Frontal cortex (tissue), 4 donors: ENCODE results near the gene LRFN2. TPM values are rescaled to one million over a fixed set of nuclear protein-coding genes. Genes with fewer than 3 reads are reported as not detected.

Experiments
- DNase-seq, 2 donors: peaks; one replicate each; pipeline ENCODE4 v3.0.0; 2012; ENCODE audit warnings: low spot score in 2 of 2
- FAIRE-seq: peaks from 2 replicates; lab custom pipeline; 2012; peaks lifted over from hg19 to GRCh38; lab: Jason Lieb, UNC
- total RNA-seq: library from RNA; depleted of rRNA; stranded (reverse); fragments of >200 nt; gene quantifications from one replicate; pipeline ENCODE4 v1.2.3, GENCODE V29; 2014
- donor health status: control.
- donor health status: control.
- donor health status: control.

Gene LRFN2
- total RNA-seq, 1 donor from 2014 or later: 24.1 TPM

DNA sequence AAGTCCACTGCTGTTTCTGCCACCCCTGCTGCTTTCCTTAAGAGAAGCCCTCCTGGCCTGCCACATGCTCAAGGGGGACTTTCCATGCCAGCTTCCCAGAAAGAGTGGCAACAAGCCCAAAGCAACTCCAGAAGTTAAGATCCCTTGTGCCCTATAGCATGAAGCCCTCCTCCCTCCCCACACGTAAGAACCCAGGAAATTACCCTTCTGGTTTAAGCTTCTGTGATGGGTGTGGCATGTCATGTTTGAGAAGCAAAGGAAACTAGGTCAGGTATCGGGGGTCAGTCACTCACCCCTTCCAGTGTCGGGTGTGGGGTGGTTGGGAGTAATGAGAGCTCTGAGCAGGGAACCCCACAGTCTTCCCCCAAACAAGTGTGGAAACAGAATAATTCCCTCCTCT lies 196.1 kb downstream of the LRFN2 start:
- FAIRE-seq: no peak

DNA sequence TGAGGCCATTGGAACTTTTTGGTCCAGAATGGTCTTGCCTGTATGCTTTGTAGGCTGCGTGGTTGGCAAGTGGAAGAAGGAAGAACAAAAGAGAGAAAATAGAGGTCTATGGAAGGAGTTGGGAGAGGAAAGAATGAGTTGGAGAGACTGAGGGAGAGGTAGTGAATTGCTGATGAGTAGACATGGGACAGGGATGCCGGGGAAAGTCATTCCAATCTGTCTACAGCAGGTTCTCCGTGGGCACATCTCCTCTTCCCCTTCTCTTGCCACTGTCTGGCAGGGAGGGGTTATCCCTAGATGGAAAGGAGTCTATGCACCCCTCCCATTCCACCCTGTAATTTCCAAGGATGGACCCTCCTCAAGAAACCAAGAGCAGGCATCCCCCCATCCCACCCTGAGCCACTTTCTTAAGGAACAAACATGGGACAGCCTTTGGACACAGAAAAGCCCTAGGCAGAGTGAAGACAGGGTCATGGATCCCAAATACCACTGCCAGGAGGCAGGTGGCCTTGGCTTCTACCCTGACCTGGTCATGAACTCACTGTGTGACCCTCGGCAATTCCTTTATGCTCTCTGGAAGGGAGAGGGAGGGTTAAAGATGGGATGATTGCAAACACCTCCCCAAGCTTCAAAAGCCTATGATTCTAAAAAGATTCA lies 196.9 kb downstream of the LRFN2 start:
- DNase-seq: no peak
- no peak for FAIRE-seq

More for the DNA sequence above, 196.1 kb downstream of the LRFN2 start:
- no peak for DNase-seq

- FAIRE-seq: no peak
- no peak for DNase-seq
Observed at GRCh38 chr6:40389254-40389653, 197.9 kb downstream of the LRFN2 start.

- DNase-seq (no peak), FAIRE-seq (no peak)
Observed at GRCh38 chr6:40387871-40388264, 199.3 kb downstream of the LRFN2 start.

GRCh38 chr6:40387127-40387870 lies 199.9 kb downstream of the LRFN2 start:
- DNase-seq: no peak
- FAIRE-seq: no peak

DNA sequence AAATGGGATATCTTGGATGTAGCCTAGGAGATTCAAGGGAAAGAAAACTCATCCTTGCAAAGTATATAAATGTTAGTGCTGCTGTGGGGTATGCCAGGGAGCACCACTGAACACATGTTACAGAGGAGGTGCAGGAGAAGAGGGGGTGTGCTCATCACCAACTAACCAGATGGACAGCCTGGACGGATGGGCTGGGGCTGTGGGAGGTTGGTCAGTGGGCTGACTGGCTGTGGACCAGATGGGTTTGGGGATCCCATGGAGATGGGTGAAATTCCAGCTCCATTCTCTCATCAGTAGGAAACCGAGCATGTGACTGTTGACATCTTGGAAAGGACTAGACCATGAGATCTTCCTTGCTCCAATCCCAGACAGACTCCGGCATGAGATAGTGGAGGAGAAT lies 201.0 kb downstream of the LRFN2 start:
- DNase-seq: no peak
- FAIRE-seq: no peak

DNA sequence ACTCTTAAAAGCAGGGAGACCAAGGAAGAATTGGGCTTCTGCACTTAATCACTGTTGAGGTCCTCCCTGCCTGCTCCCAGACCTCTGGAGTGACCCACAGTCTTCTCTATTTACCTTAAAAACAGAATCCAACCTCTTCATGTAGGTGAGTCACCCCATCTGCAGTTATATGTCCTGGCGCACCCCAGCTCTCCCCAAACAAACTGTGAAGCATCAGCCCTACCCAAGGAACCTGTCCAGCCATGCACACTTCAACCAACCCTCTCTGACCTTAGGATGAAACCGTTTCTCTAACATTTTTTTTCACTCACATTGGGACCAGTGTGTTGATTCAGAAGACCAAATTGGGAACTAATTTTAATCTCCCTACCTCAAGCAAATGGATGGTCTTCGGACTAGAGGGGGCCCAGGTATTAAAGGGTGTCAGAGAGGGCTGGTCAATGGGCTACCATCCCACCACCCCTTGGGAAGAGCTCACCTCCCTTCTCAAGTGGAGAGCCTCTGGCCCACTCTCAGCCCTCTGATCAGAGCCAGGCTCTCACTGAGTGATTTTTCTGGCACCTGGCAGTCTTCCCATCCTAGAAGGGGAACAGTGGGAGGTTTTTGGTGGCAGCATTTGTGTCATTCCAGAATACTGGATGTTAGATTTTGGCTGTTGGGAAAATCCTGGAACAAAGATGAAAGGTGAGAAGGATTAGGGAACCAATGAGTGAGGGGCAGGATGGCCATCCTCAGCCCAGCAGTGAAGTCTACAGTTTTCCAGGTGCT lies 203.6 kb downstream of the LRFN2 start:
- FAIRE-seq (no peak), DNase-seq (no peak)

DNA sequence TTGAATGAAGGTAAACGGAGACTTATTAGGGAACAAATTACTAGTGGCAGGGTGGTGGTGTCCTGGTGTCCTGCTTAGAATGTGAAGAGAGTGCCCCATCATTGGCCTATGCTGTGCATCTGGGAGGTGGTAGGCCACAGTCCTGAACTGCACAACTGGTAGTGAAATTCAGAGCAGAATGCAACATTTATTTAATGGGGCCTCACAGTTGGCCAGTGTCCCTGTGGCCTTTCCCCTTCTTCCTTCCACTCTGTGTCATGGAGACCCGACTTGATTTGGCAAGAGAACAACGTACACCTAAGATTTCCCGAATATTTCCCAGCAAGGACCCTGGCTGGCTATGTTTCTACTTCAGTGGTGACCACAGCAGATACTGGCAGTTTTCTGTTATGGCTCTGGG lies 206.9 kb downstream of the LRFN2 start:
- DNase-seq (no peak), FAIRE-seq (no peak)

GRCh38 chr6:40379811-40380210 lies 207.4 kb downstream of the LRFN2 start:
- no peak for FAIRE-seq
- DNase-seq: no peak

GRCh38 chr6:40378725-40379074 lies 208.5 kb downstream of the LRFN2 start:
- FAIRE-seq (no peak), DNase-seq (no peak)

DNA sequence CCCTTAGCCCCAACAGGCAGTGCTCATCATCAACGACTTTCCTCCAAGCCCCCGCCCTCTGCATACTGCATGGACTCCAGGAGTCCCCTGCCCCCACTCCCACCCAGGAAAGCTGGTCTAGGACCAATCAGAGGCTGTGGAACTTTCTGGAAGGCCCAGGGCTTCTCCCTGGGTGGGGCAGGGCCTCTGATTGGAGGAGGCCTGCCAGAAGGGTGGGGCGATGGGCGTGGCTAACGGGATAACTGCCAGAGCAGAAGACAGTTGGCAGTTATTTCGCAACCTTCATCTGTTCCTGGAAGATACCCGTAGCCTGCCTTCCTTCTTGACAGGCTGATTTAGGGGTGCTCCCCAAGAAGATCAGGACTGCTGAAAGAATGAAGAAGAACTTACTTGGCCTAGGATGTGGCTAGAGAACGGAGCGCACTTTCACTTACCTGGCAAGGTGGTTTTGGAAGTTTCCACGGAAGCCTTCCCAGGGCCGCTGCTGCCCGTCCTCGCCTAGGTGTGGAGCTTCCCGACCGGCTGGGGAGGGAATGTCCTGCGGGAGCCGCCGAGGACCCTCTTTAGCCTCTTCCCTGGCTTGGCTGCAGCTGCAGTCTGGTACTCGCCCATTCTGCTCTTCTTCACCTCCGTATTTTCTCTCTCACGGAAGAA lies 209.0 kb downstream of the LRFN2 start:
- DNase-seq (no peak), FAIRE-seq (no peak)

DNA sequence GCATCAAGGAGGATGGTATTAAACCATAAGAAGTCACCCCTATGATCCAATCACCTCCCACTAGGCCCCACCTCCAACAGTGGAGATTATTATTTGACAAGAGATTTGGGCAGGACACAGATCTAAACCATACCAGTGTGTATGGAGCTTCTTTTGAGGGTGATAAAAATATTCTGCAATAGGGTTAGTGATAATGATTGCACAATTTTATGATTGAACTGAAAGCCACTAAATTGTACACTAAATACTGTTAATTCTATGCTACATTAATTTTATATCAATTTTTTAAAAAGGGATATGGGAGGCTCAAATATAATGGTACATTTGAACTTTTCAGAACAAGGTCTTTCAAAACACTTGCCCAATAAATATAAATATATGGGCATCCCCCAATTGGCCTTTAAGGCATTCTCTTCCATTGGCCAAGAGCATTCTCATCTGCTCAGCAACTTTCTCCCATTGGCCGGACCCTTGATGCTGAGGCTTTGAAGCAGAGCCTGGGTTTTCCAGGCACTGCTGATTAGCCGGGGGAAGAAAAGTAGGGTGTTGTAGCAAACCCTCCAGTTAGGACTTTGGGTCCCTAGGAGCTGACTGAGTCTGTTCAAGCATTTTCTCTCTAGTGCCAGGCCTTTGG lies 209.9 kb downstream of the LRFN2 start:
- FAIRE-seq (no peak), DNase-seq (no peak)

DNA sequence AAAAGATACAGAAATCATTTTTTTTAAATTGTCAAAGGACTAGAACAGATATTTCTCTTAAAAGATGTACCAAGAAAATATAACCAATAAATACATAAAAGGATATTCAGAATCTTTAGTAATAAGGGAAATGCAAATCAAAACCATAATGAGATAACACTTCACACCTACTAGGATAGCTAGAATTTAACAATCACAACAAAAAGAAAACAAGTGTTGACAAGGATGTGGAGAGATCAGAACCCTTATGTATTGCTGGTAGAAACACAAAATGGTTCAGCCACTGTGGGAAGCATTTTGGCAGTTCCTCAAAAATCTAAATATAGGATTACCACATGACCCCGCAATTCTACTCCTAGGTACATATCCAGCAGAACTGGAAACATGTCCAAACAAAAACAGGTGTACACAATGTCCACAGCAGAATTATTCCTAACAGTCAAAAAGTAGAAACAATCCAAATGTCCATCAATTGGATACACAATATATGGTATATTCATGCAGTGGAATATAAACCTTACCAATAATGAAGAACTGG lies 211.0 kb downstream of the LRFN2 start:
- FAIRE-seq (no peak), DNase-seq (no peak)

GRCh38 chr6:40373267-40373666 lies 213.9 kb downstream of the LRFN2 start:
- FAIRE-seq (no peak), DNase-seq (no peak)

- DNase-seq (no peak), FAIRE-seq (no peak)
Observed at GRCh38 chr6:40371621-40372020, 215.5 kb downstream of the LRFN2 start.

DNA sequence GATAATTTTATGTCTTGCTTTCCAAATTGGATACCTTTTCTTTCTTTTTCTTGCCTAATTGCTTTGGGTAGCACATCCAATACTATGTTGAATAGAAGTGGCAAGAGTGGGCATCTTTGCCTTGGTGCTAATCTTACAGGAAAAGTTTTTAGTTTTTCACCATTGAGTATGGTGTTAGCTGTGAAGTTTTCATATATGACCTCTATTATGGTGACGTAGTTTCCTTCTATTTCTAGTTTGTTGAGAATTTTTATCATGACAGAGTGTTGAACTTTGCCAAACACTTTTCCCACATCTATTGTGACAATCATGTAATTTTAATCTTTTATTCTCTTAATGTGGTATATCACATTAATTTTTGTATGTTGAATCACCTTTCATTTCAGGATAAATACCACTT lies 216.1 kb downstream of the LRFN2 start:
- DNase-seq (no peak), FAIRE-seq (no peak)

DNA sequence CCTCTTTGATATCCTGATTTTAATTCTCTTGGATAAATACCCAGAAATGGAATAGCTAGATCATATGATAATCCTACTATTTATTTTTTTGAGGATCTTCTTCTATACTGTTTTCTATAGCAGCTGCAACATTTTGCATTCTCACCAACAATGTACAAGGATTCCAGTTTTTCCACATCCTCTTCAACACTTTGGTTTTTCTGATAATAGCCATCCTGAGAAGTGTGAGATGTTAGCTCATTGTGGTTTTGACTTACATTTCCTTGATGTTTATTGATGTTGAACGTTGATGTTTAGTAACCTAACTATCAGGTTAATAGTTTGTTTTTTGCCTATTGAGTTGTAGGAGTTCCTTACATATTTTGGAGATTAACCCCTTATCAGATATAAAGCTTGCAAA lies 217.3 kb downstream of the LRFN2 start:
- no peak for DNase-seq

DNA sequence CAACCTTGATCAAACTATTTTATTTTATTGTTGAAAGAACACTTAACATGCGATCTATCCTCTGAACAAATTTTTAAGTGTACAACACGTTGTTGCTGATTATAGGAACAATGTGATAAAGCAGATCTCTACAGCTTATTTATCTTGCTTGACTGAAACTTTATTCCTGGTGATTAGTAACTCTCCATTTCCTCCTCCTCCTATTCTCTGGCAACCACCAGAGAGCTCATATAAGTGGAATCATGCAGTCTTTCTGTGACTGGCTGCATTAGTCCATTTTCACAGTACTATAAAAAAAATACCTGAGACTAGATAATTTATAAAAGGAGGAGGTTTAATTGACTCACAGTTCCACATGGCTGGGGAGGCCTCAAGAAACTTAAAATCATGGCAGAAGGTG lies 218.1 kb downstream of the LRFN2 start:
- DNase-seq (no peak), FAIRE-seq (no peak)

More for the DNA sequence above, 217.3 kb downstream of the LRFN2 start:
- no peak for FAIRE-seq

- DNase-seq: no peak
- no peak for FAIRE-seq
Observed at GRCh38 chr6:40362859-40363258, 224.3 kb downstream of the LRFN2 start.

DNA sequence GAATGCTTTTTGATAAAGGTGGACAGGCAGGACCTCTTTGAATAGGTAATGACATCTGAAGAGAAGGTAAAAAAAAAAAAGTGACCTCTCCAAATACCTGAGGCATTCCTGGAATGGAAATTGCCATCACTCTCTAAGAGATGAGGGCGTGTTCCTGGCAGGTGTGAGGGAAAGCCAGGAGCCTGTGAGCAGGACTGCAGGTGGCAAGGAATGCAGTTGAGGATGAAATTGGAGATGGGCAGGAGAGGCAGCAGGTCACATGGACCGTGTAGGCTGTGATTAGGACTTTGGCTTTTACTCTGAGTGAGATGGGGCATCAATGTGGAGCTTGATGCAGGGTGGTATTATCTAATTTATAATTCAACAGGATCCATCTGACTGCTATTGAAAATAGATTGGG lies 227.4 kb downstream of the LRFN2 start:
- FAIRE-seq (no peak), DNase-seq (no peak)
